H9 (cell line): ENCODE data around the gene PUS7. TPM values are rescaled to one million over a fixed set of nuclear protein-coding genes. Genes with fewer than 3 reads are reported as not detected.
"Not testable (repeated sequence)": the region's sequence is repeated elsewhere in the genome, so short reads cannot be mapped to it uniquely, and the experiment has no call there.

Source experiments
- DNase-seq: peaks from one replicate; pipeline ENCODE4 v3.0.0-alpha.2; 2017
- H2AFZ ChIP-seq: one replicate; pipeline ENCODE4 v1.6.1; 2013; ENCODE audit warnings: mild to moderate bottlenecking, low read length, control low read depth, moderate library complexity
- H2AK5ac ChIP-seq: 2 replicates; pipeline ENCODE4 v1.6.1; 2013; ENCODE audit warnings: low read length, control low read depth, mixed read lengths; ENCODE audit not compliant: insufficient read length
- H2BK120ac ChIP-seq: one replicate; pipeline ENCODE4 v1.6.1; 2013; ENCODE audit warnings: low read depth, mild to moderate bottlenecking, low read length, control low read depth, inconsistent platforms; ENCODE audit not compliant: poor library complexity, severe bottlenecking
- H2BK12ac ChIP-seq: 2 replicates; pipeline ENCODE4 v1.6.1; 2013; ENCODE audit warnings: low read length, control low read depth, mixed read lengths, low read depth; ENCODE audit not compliant: insufficient read length
- H2BK15ac ChIP-seq: 2 replicates; pipeline ENCODE4 v1.6.1; 2013; ENCODE audit warnings: low read depth, low read length, control low read depth
- H2BK20ac ChIP-seq: one replicate; pipeline ENCODE4 v1.6.1; 2013; ENCODE audit warnings: low read depth, mild to moderate bottlenecking, low read length, control low read depth, inconsistent platforms; ENCODE audit not compliant: poor library complexity, severe bottlenecking
- H2BK5ac ChIP-seq: 2 replicates; pipeline ENCODE4 v1.6.1; 2013; ENCODE audit warnings: low read length, control low read depth, mixed read lengths; ENCODE audit not compliant: insufficient read length
- H3K14ac ChIP-seq: 2 replicates; pipeline ENCODE4 v1.6.1; 2013; ENCODE audit warnings: low read length, control low read depth; ENCODE audit not compliant: insufficient read depth
- H3K18ac ChIP-seq: 2 replicates; pipeline ENCODE4 v1.6.1; 2013; ENCODE audit warnings: low read depth, mild to moderate bottlenecking, mixed read lengths, low read length, control low read depth; ENCODE audit not compliant: insufficient read length
- H3K23ac ChIP-seq: 2 replicates; pipeline ENCODE4 v1.6.1; 2013; ENCODE audit warnings: low read length, control low read depth, mixed read lengths, low read depth; ENCODE audit not compliant: insufficient read length
- H3K23me2 ChIP-seq: 2 replicates; pipeline ENCODE4 v1.6.1; 2013; ENCODE audit warnings: low read depth, mild to moderate bottlenecking, mixed read lengths, low read length, control low read depth; ENCODE audit not compliant: insufficient read length, poor library complexity, severe bottlenecking
- H3K27ac ChIP-seq: 2 replicates; pipeline ENCODE4 v1.5.1; 2013; ENCODE audit warnings: low read length, control low read depth, mixed read lengths, low read depth; ENCODE audit not compliant: insufficient read length
- H3K27me3 ChIP-seq: 2 replicates; pipeline ENCODE4 v1.6.1; 2013; ENCODE audit warnings: low read length, control low read depth, inconsistent platforms; ENCODE audit not compliant: insufficient read depth
- H3K4ac ChIP-seq: 2 replicates; pipeline ENCODE4 v1.6.1; 2013; ENCODE audit warnings: low read depth, mild to moderate bottlenecking, control low read depth, inconsistent platforms, low read length, moderate library complexity
- H3K4me1 ChIP-seq: 2 replicates; pipeline ENCODE4 v1.6.1; 2013; ENCODE audit warnings: low read length, control low read depth, inconsistent platforms; ENCODE audit not compliant: insufficient read depth
- H3K4me2 ChIP-seq: 2 replicates; pipeline ENCODE4 v1.6.1; 2013; ENCODE audit warnings: low read length, control low read depth, mixed read lengths; ENCODE audit not compliant: insufficient read length, insufficient read depth
- H3K56ac ChIP-seq: 2 replicates; pipeline ENCODE4 v1.6.1; 2013; ENCODE audit warnings: low read depth, mild to moderate bottlenecking, mixed read lengths, low read length, control low read depth; ENCODE audit not compliant: insufficient read length
- H3K79me1 ChIP-seq: 2 replicates; pipeline ENCODE4 v1.6.1; 2013; ENCODE audit warnings: low read depth, mild to moderate bottlenecking, moderate library complexity, low read length, control low read depth, inconsistent platforms; ENCODE audit not compliant: insufficient read depth, poor library complexity, severe bottlenecking
- H3K79me2 ChIP-seq: 2 replicates; pipeline ENCODE4 v1.6.1; 2013; ENCODE audit warnings: low read length, control low read depth, inconsistent platforms; ENCODE audit not compliant: insufficient read depth
- H3K9ac ChIP-seq: 2 replicates; pipeline ENCODE4 v1.6.1; 2013; ENCODE audit warnings: low read length, control low read depth, mixed read lengths; ENCODE audit not compliant: insufficient read length; ENCODE audit errors: extremely low read depth
- H3K9me3 ChIP-seq: one replicate; pipeline ENCODE4 v1.6.1; 2013; ENCODE audit warnings: low read depth, low read length, inconsistent platforms; ENCODE audit not compliant: control insufficient read depth
- H3T11ph ChIP-seq: one replicate; pipeline ENCODE4 v1.6.1; 2013; ENCODE audit warnings: mild to moderate bottlenecking, low read length, control low read depth, inconsistent platforms
- H4K20me1 ChIP-seq: one replicate; pipeline ENCODE4 v1.6.1; 2013; ENCODE audit not compliant: control insufficient read depth, insufficient read length, insufficient read depth
- H4K5ac ChIP-seq: 2 replicates; pipeline ENCODE4 v1.6.1; 2013; ENCODE audit warnings: low read depth, mild to moderate bottlenecking, mixed read lengths, low read length, control low read depth; ENCODE audit not compliant: insufficient read length
- H4K8ac ChIP-seq: replicated peaks from 2 replicates; pipeline ENCODE4 v1.6.1; 2013; ENCODE audit warnings: low read length, control low read depth, mixed read lengths, low read depth; ENCODE audit not compliant: insufficient read length
- H4K91ac ChIP-seq: 2 replicates; pipeline ENCODE4 v1.6.1; 2013; ENCODE audit warnings: low read depth, mild to moderate bottlenecking, moderate library complexity, mixed read lengths, low read length, control low read depth; ENCODE audit not compliant: insufficient read length
- H3K27ac Mint-ChIP-seq, 3 experiments: 2 replicates in 2 of 3; 3 replicates in 1 of 3; pipeline ENCODE4 v1.8.0; 2020 to 2021; ENCODE audit warnings: mixed read lengths in 3 of 3, mild to moderate bottlenecking in 1 of 3, moderate library complexity in 1 of 3
- H3K27me3 Mint-ChIP-seq: 2 replicates; pipeline ENCODE4 v1.8.0; 2021; ENCODE audit warnings: low read depth, mild to moderate bottlenecking, moderate library complexity, mixed read lengths
- H3K36me3 Mint-ChIP-seq, 3 experiments: 2 replicates in 2 of 3; 3 replicates in 1 of 3; pipeline ENCODE4 v1.8.0; 2020 to 2021; ENCODE audit warnings: low read depth in 3 of 3, mixed read lengths in 3 of 3; ENCODE audit not compliant: insufficient read depth in 1 of 3
- H3K4me1 Mint-ChIP-seq, 2 experiments: 2 replicates each; pipeline ENCODE4 v1.8.0; 2020; ENCODE audit warnings: mixed read lengths in 2 of 2
- H3K4me3 Mint-ChIP-seq, 2 experiments: 2 replicates in 1 of 2; 3 replicates in 1 of 2; pipeline ENCODE4 v1.8.0; 2020 to 2021; ENCODE audit warnings: mild to moderate bottlenecking in 2 of 2, mixed read lengths in 2 of 2, moderate library complexity in 1 of 2
- H3K9me3 Mint-ChIP-seq, 2 experiments: 2 replicates in 1 of 2; 3 replicates in 1 of 2; pipeline ENCODE4 v1.8.0; 2020; ENCODE audit warnings: mild to moderate bottlenecking in 2 of 2, mixed read lengths in 2 of 2, moderate library complexity in 1 of 2
- WGBS: extraction: QIAGEN DNeasy Blood & Tissue Kit; methylation state at CpG from one replicate; pipeline ENCODE4 v1.1.7; 2013; ENCODE audit warnings: missing lambda C conversion rate, low lambda C conversion rate, mixed read lengths; ENCODE audit not compliant: insufficient read length; ENCODE audit errors: extremely low coverage; 5-methylcytosine and 5-hydroxymethylcytosine counted together
- total RNA-seq: library from RNA; stranded (reverse); gene quantifications from 2 replicates; pipeline ENCODE4 v1.2.1, GENCODE V29; 2021

Gene PUS7
- total RNA-seq, 1 experiment from 2014 or later = 54.3 TPM

DNA sequence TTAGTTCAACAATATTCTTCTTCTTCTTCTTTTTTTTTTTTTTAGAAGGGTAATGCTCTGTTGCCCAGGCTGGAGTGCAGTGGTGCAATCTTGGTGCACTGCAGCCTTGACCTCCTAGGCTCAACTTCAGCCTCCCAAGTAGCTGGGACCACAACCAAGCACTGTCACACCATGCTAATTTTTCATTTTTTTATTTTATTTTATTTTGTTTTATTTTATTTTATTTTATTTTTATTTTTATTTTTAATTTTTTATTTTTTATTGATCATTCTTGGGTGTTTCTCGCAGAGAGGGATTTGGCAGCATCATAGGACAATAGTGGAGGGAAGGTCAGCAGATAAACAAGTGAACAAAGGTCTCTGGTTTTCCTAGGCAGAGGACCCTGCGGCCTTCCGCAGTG is 112.3 kb downstream of the PUS7 start:
- H3K4me1 Mint-ChIP-seq, H3K36me3 Mint-ChIP-seq, H3K9ac ChIP-seq, H2AK5ac ChIP-seq, H3K4ac ChIP-seq, H3K27ac Mint-ChIP-seq, H3K56ac ChIP-seq, H3K9me3 ChIP-seq, H2BK12ac ChIP-seq, H4K91ac ChIP-seq, H3K18ac ChIP-seq, H3K14ac ChIP-seq, H3K27me3 ChIP-seq, H3K4me2 ChIP-seq, H3K4me1 ChIP-seq, DNase-seq, H2BK20ac ChIP-seq, H4K8ac ChIP-seq, H2AFZ ChIP-seq, H4K5ac ChIP-seq, H3K23ac ChIP-seq, H3K4me3 Mint-ChIP-seq, H4K20me1 ChIP-seq, H3K27ac ChIP-seq, H3K79me2 ChIP-seq, H2BK15ac ChIP-seq, H3T11ph ChIP-seq, H3K23me2 ChIP-seq, H2BK5ac ChIP-seq, H3K27me3 Mint-ChIP-seq, H3K79me1 ChIP-seq, H3K9me3 Mint-ChIP-seq, H2BK120ac ChIP-seq: not testable (repeated sequence)
- no CpG with 5 or more reads among the region's 3 CpGs for WGBS
